GM23338 (cell line): ENCODE data around the gene HNMT. TPM values are rescaled to one million over a fixed set of nuclear protein-coding genes. Genes with fewer than 3 reads are reported as not detected.

ENCODE experiments used
- ATAC-seq: fragments of 200-7000 bp; cut with Tn5 transposase; 3 replicates; pipeline ENCODE4 v1.9.1; 2020
- DNase-seq: peaks from one replicate; pipeline ENCODE4 v3.0.0-alpha.2; 2015; ENCODE audit warnings: low spot score
- H2AFZ ChIP-seq: fragments of 200-600 bp; sonication (generic); 2 replicates; pipeline ENCODE4 v1.8.0; 2016; ENCODE audit warnings: antibody characterized with exemption, mild to moderate bottlenecking, moderate library complexity
- H3F3A ChIP-seq: fragments of 200-600 bp; sonication (generic); replicated peaks from 2 replicates; pipeline ENCODE4 v1.8.0; 2017; ENCODE audit warnings: antibody characterized with exemption, mixed run types, low read depth
- H3K27ac ChIP-seq: fragments of 200-600 bp; sonication (generic); 2 replicates; pipeline ENCODE4 v1.6.1; 2016; ENCODE audit warnings: low read depth
- H3K27me3 ChIP-seq: fragments of 200-600 bp; sonication (generic); 2 replicates; pipeline ENCODE4 v1.8.0; 2016; ENCODE audit warnings: mild to moderate bottlenecking, mixed run types, moderate library complexity; ENCODE audit not compliant: insufficient read depth
- H3K36me3 ChIP-seq: fragments of 200-600 bp; sonication (generic); 2 replicates; pipeline ENCODE4 v1.8.0; 2016; ENCODE audit warnings: mild to moderate bottlenecking; ENCODE audit not compliant: insufficient read depth
- H3K4me1 ChIP-seq: fragments of 200-600 bp; sonication (generic); 2 replicates; pipeline ENCODE4 v1.8.0; 2016; ENCODE audit warnings: mild to moderate bottlenecking, moderate library complexity; ENCODE audit not compliant: insufficient read depth
- H3K4me2 ChIP-seq: fragments of 200-600 bp; sonication (generic); 2 replicates; pipeline ENCODE4 v1.7.1; 2017; ENCODE audit warnings: mixed run types
- H3K4me3 ChIP-seq: fragments of 200-600 bp; sonication (generic); 2 replicates; pipeline ENCODE4 v1.6.1; 2016; ENCODE audit warnings: mixed run types
- H3K79me2 ChIP-seq: fragments of 200-600 bp; sonication (generic); replicated peaks from 2 replicates; pipeline ENCODE4 v1.8.0; 2017; ENCODE audit warnings: mild to moderate bottlenecking; ENCODE audit not compliant: insufficient read depth
- H3K9me2 ChIP-seq: fragments of 200-600 bp; sonication (generic); 2 replicates; pipeline ENCODE4 v1.8.0; 2017; ENCODE audit not compliant: insufficient read depth
- H4K20me1 ChIP-seq: fragments of 200-600 bp; sonication (generic); replicated peaks from 2 replicates; pipeline ENCODE4 v1.8.0; 2017; ENCODE audit warnings: mild to moderate bottlenecking; ENCODE audit not compliant: insufficient read depth
- H3K27ac Mint-ChIP-seq: 2 replicates; pipeline ENCODE4 v1.8.0; 2020; ENCODE audit warnings: inconsistent platforms, mild to moderate bottlenecking, moderate library complexity, mixed read lengths
- H3K27me3 Mint-ChIP-seq: 3 replicates; pipeline ENCODE4 v1.8.0; 2022; ENCODE audit warnings: low read depth, mild to moderate bottlenecking, moderate library complexity, mixed read lengths, inconsistent platforms; ENCODE audit not compliant: insufficient read depth, poor library complexity
- H3K36me3 Mint-ChIP-seq: 3 replicates; pipeline ENCODE4 v1.8.0; 2021; ENCODE audit warnings: low read depth, mild to moderate bottlenecking, inconsistent platforms, moderate library complexity, mixed read lengths
- H3K4me1 Mint-ChIP-seq: 3 replicates; pipeline ENCODE4 v1.8.0; 2020; ENCODE audit warnings: mild to moderate bottlenecking, inconsistent platforms, mixed read lengths
- H3K4me3 Mint-ChIP-seq: 3 replicates; pipeline ENCODE4 v1.8.0; 2021; ENCODE audit warnings: moderate library complexity, mild to moderate bottlenecking, inconsistent platforms, mixed read lengths
- H3K9me3 Mint-ChIP-seq: 3 replicates; pipeline ENCODE4 v1.8.0; 2020; ENCODE audit warnings: moderate library complexity, mild to moderate bottlenecking, inconsistent platforms, mixed read lengths
- CREB1 ChIP-seq: fragments of 250-450 bp; sonication (Bioruptor Pico); IDR thresholded peaks from 2 replicates; pipeline ENCODE4 v1.5.0; 2020; ENCODE audit warnings: low read depth, mild to moderate bottlenecking, moderate library complexity
- EZH2 ChIP-seq: fragments of 200-600 bp; sonication (generic); IDR thresholded peaks from one replicate; pipeline ENCODE4 v1.8.0; 2017; ENCODE audit warnings: antibody characterized with exemption, mild to moderate bottlenecking, low read depth; ENCODE audit not compliant: unreplicated experiment
- EZH2phosphoT487 ChIP-seq: fragments of 200-600 bp; sonication (generic); IDR thresholded peaks from one replicate; pipeline ENCODE4 v1.8.1; 2018; ENCODE audit warnings: antibody characterized with exemption; ENCODE audit not compliant: unreplicated experiment
- JUNB ChIP-seq: IDR thresholded peaks from one replicate; pipeline ENCODE4 v1.6.1; 2016; ENCODE audit warnings: antibody characterized with exemption; ENCODE audit not compliant: unreplicated experiment
- NANOG ChIP-seq: IDR thresholded peaks from 2 replicates; pipeline ENCODE4 v1.6.1; 2016; ENCODE audit warnings: antibody characterized with exemption, borderline replicate concordance
- POLR2AphosphoS5 ChIP-seq: IDR thresholded peaks from 2 replicates; pipeline ENCODE4 v1.6.1; 2016; ENCODE audit warnings: antibody characterized with exemption, low read depth
- STAT1 ChIP-seq: IDR thresholded peaks from one replicate; pipeline ENCODE4 v1.6.1; 2016; ENCODE audit warnings: antibody characterized with exemption; ENCODE audit not compliant: unreplicated experiment
- ZNF114 ChIP-seq: fragments of 250-450 bp; sonication (Bioruptor Pico); IDR thresholded peaks from 2 replicates; pipeline ENCODE4 v1.5.0; 2020; ENCODE audit warnings: mild to moderate bottlenecking, moderate library complexity
- ZNF331 ChIP-seq: fragments of 250-450 bp; sonication (Bioruptor Pico); IDR thresholded peaks from 2 replicates; pipeline ENCODE4 v1.5.0; 2020; ENCODE audit warnings: low read depth, mild to moderate bottlenecking, moderate library complexity
- polyA plus RNA-seq: library from polyadenylated mRNA; unstranded; fragments of >200 nt; fragmentation: Nextera tagmentation; extraction: Ambion mirVana; gene quantifications from 2 replicates; pipeline ENCODE4 v1.2.1, GENCODE V29; 2016
- total RNA-seq: library from RNA; depleted of rRNA; stranded (reverse); fragments of >200 nt; shearing (Covaris generic); gene quantifications from 2 replicates; pipeline ENCODE4 v1.2.3, GENCODE V29; 2014
- TF ChIP-seq, protein P1 (sequence below): fragments of 250-450 bp; sonication (Bioruptor Pico); IDR thresholded peaks from 2 replicates; pipeline ENCODE4 v1.5.0; 2020; ENCODE audit warnings: mild to moderate bottlenecking, moderate library complexity
- TF ChIP-seq, protein P2 (sequence below), 2 experiments: fragments of 200-600 bp in 1 of 2; sonication (generic) in 1 of 2; conservative IDR thresholded peaks; 2 replicates each; pipeline versions ENCODE4 v1.5.1 to v1.6.1; 2016 to 2017; ENCODE audit warnings: antibody characterized with exemption in 2 of 2, low read depth in 2 of 2, mild to moderate bottlenecking in 2 of 2, moderate library complexity in 1 of 2
- TF ChIP-seq, protein P3 (sequence below): IDR thresholded peaks from one replicate; pipeline ENCODE4 v1.6.1; 2018; ENCODE audit warnings: antibody characterized with exemption; ENCODE audit not compliant: unreplicated experiment
- TF ChIP-seq, protein P4 (sequence below): IDR thresholded peaks from 2 replicates; pipeline ENCODE4 v1.6.1; 2016; ENCODE audit warnings: antibody characterized with exemption

Gene HNMT
- total and polyA plus RNA-seq, 2 experiments from 2014 or later: 3.3 to 3.4 TPM

DNA sequence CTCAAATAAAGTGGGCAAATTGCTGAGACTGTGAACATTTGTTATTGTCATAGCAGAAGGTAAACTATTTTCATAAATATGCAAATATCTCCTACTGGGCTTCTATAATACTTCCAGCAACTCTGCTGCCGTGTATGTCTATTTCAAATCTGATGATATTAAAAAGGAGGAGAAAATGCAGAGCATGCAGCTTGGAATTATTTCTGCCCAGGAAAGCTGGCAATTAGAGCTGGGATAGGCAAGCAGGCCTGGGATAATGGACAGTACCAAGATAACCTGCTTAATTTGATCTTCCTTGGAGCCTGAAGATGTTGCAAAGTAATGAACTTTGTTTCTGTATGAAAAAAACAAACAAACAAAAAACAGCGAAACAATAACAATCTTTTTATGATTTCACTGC lies 72.8 kb downstream of the HNMT start:
- Histone ChIP-seq H3K4me1 (no peaks in the 10 kb centered on the region; the same call in 1 of the 2 replicates), H4K20me1 (no peaks in the 10 kb centered on the region), H3K79me2 (no peaks in the 10 kb centered on the region), H3K9me2 (peaks cover 12% of the 10 kb centered on the region; the same call in 1 of the 2 replicates), H3K27me3 (no peaks in the 10 kb centered on the region), H2AFZ (no peak overlapping the region), H3K4me3 (no peak overlapping the region), H3F3A (no peaks in the 10 kb centered on the region), H3K36me3 (no peaks in the 10 kb centered on the region), H3K27ac (no peak overlapping the region), H3K4me2 (no peak overlapping the region)
- TF ChIP-seq POLR2AphosphoS5: no peak
- TF ChIP-seq CREB1 (CRISPR knock-in tag): no peak
- TF ChIP-seq ZNF331 (CRISPR knock-in tag): no peak
- TF ChIP-seq, protein P1, sequence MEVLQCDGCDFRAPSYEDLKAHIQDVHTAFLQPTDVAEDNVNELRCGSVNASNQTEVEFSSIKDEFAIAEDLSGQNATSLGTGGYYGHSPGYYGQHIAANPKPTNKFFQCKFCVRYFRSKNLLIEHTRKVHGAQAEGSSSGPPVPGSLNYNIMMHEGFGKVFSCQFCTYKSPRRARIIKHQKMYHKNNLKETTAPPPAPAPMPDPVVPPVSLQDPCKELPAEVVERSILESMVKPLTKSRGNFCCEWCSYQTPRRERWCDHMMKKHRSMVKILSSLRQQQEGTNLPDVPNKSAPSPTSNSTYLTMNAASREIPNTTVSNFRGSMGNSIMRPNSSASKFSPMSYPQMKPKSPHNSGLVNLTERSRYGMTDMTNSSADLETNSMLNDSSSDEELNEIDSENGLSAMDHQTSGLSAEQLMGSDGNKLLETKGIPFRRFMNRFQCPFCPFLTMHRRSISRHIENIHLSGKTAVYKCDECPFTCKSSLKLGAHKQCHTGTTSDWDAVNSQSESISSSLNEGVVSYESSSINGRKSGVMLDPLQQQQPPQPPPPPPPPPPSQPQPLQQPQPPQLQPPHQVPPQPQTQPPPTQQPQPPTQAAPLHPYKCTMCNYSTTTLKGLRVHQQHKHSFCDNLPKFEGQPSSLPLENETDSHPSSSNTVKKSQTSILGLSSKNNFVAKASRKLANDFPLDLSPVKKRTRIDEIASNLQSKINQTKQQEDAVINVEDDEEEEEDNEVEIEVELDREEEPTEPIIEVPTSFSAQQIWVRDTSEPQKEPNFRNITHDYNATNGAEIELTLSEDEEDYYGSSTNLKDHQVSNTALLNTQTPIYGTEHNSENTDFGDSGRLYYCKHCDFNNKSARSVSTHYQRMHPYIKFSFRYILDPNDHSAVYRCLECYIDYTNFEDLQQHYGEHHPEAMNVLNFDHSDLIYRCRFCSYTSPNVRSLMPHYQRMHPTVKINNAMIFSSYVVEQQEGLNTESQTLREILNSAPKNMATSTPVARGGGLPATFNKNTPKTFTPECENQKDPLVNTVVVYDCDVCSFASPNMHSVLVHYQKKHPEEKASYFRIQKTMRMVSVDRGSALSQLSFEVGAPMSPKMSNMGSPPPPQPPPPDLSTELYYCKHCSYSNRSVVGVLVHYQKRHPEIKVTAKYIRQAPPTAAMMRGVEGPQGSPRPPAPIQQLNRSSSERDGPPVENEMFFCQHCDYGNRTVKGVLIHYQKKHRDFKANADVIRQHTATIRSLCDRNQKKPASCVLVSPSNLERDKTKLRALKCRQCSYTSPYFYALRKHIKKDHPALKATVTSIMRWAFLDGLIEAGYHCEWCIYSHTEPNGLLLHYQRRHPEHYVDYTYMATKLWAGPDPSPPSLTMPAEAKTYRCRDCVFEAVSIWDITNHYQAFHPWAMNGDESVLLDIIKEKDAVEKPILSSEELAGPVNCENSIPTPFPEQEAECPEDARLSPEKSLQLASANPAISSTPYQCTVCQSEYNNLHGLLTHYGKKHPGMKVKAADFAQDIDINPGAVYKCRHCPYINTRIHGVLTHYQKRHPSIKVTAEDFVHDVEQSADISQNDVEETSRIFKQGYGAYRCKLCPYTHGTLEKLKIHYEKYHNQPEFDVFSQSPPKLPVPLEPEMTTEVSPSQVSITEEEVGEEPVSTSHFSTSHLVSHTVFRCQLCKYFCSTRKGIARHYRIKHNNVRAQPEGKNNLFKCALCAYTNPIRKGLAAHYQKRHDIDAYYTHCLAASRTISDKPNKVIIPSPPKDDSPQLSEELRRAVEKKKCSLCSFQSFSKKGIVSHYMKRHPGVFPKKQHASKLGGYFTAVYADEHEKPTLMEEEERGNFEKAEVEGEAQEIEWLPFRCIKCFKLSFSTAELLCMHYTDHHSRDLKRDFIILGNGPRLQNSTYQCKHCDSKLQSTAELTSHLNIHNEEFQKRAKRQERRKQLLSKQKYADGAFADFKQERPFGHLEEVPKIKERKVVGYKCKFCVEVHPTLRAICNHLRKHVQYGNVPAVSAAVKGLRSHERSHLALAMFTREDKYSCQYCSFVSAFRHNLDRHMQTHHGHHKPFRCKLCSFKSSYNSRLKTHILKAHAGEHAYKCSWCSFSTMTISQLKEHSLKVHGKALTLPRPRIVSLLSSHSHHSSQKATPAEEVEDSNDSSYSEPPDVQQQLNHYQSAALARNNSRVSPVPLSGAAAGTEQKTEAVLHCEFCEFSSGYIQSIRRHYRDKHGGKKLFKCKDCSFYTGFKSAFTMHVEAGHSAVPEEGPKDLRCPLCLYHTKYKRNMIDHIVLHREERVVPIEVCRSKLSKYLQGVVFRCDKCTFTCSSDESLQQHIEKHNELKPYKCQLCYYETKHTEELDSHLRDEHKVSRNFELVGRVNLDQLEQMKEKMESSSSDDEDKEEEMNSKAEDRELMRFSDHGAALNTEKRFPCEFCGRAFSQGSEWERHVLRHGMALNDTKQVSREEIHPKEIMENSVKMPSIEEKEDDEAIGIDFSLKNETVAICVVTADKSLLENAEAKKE: no peak
- TF ChIP-seq EZH2phosphoT487: no peak
- no peak for TF ChIP-seq EZH2
- TF ChIP-seq, protein P2, sequence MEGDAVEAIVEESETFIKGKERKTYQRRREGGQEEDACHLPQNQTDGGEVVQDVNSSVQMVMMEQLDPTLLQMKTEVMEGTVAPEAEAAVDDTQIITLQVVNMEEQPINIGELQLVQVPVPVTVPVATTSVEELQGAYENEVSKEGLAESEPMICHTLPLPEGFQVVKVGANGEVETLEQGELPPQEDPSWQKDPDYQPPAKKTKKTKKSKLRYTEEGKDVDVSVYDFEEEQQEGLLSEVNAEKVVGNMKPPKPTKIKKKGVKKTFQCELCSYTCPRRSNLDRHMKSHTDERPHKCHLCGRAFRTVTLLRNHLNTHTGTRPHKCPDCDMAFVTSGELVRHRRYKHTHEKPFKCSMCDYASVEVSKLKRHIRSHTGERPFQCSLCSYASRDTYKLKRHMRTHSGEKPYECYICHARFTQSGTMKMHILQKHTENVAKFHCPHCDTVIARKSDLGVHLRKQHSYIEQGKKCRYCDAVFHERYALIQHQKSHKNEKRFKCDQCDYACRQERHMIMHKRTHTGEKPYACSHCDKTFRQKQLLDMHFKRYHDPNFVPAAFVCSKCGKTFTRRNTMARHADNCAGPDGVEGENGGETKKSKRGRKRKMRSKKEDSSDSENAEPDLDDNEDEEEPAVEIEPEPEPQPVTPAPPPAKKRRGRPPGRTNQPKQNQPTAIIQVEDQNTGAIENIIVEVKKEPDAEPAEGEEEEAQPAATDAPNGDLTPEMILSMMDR (conservative IDR thresholded peaks at IDR 0.05; ENCODE audit: low read depth in 2 of 2): no peak
- TF ChIP-seq, protein P3, sequence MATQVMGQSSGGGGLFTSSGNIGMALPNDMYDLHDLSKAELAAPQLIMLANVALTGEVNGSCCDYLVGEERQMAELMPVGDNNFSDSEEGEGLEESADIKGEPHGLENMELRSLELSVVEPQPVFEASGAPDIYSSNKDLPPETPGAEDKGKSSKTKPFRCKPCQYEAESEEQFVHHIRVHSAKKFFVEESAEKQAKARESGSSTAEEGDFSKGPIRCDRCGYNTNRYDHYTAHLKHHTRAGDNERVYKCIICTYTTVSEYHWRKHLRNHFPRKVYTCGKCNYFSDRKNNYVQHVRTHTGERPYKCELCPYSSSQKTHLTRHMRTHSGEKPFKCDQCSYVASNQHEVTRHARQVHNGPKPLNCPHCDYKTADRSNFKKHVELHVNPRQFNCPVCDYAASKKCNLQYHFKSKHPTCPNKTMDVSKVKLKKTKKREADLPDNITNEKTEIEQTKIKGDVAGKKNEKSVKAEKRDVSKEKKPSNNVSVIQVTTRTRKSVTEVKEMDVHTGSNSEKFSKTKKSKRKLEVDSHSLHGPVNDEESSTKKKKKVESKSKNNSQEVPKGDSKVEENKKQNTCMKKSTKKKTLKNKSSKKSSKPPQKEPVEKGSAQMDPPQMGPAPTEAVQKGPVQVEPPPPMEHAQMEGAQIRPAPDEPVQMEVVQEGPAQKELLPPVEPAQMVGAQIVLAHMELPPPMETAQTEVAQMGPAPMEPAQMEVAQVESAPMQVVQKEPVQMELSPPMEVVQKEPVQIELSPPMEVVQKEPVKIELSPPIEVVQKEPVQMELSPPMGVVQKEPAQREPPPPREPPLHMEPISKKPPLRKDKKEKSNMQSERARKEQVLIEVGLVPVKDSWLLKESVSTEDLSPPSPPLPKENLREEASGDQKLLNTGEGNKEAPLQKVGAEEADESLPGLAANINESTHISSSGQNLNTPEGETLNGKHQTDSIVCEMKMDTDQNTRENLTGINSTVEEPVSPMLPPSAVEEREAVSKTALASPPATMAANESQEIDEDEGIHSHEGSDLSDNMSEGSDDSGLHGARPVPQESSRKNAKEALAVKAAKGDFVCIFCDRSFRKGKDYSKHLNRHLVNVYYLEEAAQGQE: no peak
- no peak for TF ChIP-seq NANOG
- TF ChIP-seq ZNF114 (CRISPR knock-in tag): no peak
- TF ChIP-seq STAT1: no peak
- TF ChIP-seq JUNB: no peak
- TF ChIP-seq, protein P4, sequence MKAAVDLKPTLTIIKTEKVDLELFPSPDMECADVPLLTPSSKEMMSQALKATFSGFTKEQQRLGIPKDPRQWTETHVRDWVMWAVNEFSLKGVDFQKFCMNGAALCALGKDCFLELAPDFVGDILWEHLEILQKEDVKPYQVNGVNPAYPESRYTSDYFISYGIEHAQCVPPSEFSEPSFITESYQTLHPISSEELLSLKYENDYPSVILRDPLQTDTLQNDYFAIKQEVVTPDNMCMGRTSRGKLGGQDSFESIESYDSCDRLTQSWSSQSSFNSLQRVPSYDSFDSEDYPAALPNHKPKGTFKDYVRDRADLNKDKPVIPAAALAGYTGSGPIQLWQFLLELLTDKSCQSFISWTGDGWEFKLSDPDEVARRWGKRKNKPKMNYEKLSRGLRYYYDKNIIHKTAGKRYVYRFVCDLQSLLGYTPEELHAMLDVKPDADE: no peak
- Mint-ChIP-seq H3K27me3 (no peaks in the 10 kb centered on the region), H3K4me1 (peaks cover 6% of the 10 kb centered on the region; the same call in 1 of the 3 replicates), H3K9me3 (no peaks in the 10 kb centered on the region), H3K4me3 (no peak overlapping the region), H3K36me3 (no peaks in the 10 kb centered on the region), H3K27ac (no peak overlapping the region)
- ATAC-seq (no peak), DNase-seq (no peak)
